Measurements from ENCODE around the gene AIFM2.

DNA sequence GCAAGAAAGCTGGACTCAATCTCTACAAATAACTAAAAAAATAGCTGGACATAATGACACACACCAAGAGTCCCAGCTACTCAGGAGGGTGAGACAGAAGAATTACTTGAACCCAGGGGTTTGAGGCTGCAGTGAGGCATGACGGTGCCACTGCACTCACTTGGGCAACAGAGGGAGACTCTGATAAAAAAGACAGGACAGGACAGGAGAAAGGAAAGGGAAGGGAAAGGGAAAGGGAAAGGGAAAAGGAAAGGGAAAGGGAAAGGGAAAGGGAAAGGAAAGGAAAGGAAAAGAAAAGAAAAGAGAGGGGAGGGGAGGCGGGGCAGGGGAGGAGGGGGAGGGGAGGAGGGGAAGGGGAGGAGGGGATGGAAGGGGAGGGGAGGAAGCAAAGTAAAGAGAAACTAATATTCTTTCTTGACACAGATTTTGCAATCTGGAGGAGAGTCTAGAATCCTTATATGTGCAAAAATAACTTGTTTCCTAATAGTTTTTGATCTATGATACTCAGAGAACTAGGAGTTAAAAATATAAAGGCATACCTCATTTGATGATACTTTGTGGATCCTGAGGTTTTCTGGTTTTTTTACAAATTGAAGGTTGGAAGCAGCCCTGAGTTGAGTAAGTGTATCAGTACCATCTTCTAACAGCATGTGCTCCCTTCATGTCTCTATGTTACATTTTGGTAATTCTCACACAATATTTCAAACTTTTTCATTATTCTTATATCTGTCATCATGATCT is 29.7 kb upstream of the AIFM2 start:
- TF ChIP-seq, protein P1, sequence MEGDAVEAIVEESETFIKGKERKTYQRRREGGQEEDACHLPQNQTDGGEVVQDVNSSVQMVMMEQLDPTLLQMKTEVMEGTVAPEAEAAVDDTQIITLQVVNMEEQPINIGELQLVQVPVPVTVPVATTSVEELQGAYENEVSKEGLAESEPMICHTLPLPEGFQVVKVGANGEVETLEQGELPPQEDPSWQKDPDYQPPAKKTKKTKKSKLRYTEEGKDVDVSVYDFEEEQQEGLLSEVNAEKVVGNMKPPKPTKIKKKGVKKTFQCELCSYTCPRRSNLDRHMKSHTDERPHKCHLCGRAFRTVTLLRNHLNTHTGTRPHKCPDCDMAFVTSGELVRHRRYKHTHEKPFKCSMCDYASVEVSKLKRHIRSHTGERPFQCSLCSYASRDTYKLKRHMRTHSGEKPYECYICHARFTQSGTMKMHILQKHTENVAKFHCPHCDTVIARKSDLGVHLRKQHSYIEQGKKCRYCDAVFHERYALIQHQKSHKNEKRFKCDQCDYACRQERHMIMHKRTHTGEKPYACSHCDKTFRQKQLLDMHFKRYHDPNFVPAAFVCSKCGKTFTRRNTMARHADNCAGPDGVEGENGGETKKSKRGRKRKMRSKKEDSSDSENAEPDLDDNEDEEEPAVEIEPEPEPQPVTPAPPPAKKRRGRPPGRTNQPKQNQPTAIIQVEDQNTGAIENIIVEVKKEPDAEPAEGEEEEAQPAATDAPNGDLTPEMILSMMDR (IDR thresholded peaks at IDR 0.05), result no peak
- no peak for TF ChIP-seq POLR2A (IDR thresholded peaks at IDR 0.05)

All from Peyer's patch (tissue), 4 donors.